ENCODE results near the gene CRYL1.

- TF ChIP-seq CTCF (conservative IDR thresholded peaks at IDR 0.05) (no peak), ZFX (IDR thresholded peaks at IDR 0.05) (no peak)
Observed at GRCh38 chr13:20559659-20560356, 34.2 kb upstream of the CRYL1 start.

Data from C4-2B (cell line).